MCF 10A (cell line): Measurements from ENCODE around the gene HNF4A. TPM values are rescaled to one million over a fixed set of nuclear protein-coding genes. Genes with fewer than 3 reads are reported as not detected.
A peak's percentile ranks its signal among the peaks of the same experiment; 100 is the strongest.

Experiments
- Bru-seq: library from RNA; stranded (reverse); fragments of 400-500 nt; gene quantifications from one replicate; lab custom pipeline; 2021; lab: Mats Ljungman, UMichigan
- BruChase-seq, 2 experiments: library from RNA; stranded (reverse); fragments of 400-500 nt; gene quantifications; one replicate each; lab custom pipeline; 2021; lab: Mats Ljungman, UMichigan
- BruUV-seq: library from RNA; stranded (reverse); fragments of 400-500 nt; replicated peaks from 2 replicates; lab custom pipeline; 2021; lab: Mats Ljungman, UMichigan
- CTCF ChIA-PET: fragments of 300-600 bp; sonication (Branson Sonifier 250); formaldehyde crosslinking; extraction: SDS; loops from one replicate; lab custom pipeline; 2021; ENCODE audit warnings: antibody characterized with exemption, inconsistent platforms; lab: Yijun Ruan, JAX
- POLR2A ChIA-PET: fragments of 300-600, 350-650 bp; sonication (Branson Sonifier 250); formaldehyde crosslinking; extraction: SDS; loops from one replicate; lab custom pipeline; 2020; ENCODE audit warnings: antibody characterized with exemption, inconsistent platforms; lab: Yijun Ruan, JAX
- DNase-seq: peaks from one replicate; pipeline ENCODE4 v3.0.0-alpha.2; 2018; ENCODE audit not compliant: unreplicated experiment
- H3K27ac Mint-ChIP-seq: one replicate; pipeline ENCODE4 v1.8.0; 2022; ENCODE audit warnings: mild to moderate bottlenecking, low read depth, mixed read lengths; ENCODE audit not compliant: unreplicated experiment
- H3K27me3 Mint-ChIP-seq: one replicate; pipeline ENCODE4 v1.8.0; 2022; ENCODE audit warnings: mixed read lengths; ENCODE audit not compliant: insufficient read depth, unreplicated experiment
- H3K36me3 Mint-ChIP-seq: one replicate; pipeline ENCODE4 v1.8.0; 2022; ENCODE audit warnings: mild to moderate bottlenecking, moderate library complexity, mixed read lengths; ENCODE audit not compliant: insufficient read depth, unreplicated experiment
- H3K4me1 Mint-ChIP-seq: one replicate; pipeline ENCODE4 v1.8.0; 2022; ENCODE audit warnings: mixed read lengths; ENCODE audit not compliant: insufficient read depth, unreplicated experiment
- H3K4me3 Mint-ChIP-seq: one replicate; pipeline ENCODE4 v1.8.0; 2022; ENCODE audit warnings: mild to moderate bottlenecking, moderate library complexity, mixed read lengths; ENCODE audit not compliant: unreplicated experiment
- H3K9me3 Mint-ChIP-seq: one replicate; pipeline ENCODE4 v1.8.0; 2022; ENCODE audit warnings: mixed read lengths; ENCODE audit not compliant: unreplicated experiment
- CTCF ChIP-seq: fragments of 200-600 bp; IDR thresholded peaks from one replicate; pipeline ENCODE4 v1.8.0; 2022; ENCODE audit warnings: antibody characterized with exemption, mild to moderate bottlenecking; ENCODE audit not compliant: unreplicated experiment
- intact Hi-C: fragments of 100-400 bp; cut with micrococcal nuclease; formaldehyde crosslinking; loops from 2 replicates; pipeline ENCODE4 v1.14.1; 2022
- long read RNA-seq: library from polyadenylated mRNA; stranded (forward); transcript quantifications from one replicate; pipeline ENCODE4 v2.0.0, GENCODE V29; 2022
- total RNA-seq: library from RNA; stranded (reverse); gene quantifications from 2 replicates; pipeline ENCODE4 v1.2.3, GENCODE V29; 2022

The HNF4A gene
- 0.22 TPM in 1 of 2 replicates, not detected in the other for total RNA-seq
- Bru-seq, nascent RNA: percentile 7 among the genes with signal in this experiment
- BruChase-seq, experiment 1, labeled RNA remaining after a 6-hour chase: percentile 7 among the genes with signal in this experiment
- percentile 6 among the genes with signal in this experiment for BruChase-seq, experiment 2, labeled RNA remaining after a 2-hour chase
- long read RNA-seq: 0 reads

- ChIA-PET POLR2A (no interaction called here), CTCF (interaction anchor here (0.6 to 1.1 kb wide), 3 partner anchors 139 to 385 kb away, joined by 3 read pairs; no protein-coding TSS in a partner anchor)
- BruUV-seq: no TSS peak
- H3K4me3 Mint-ChIP-seq: no peak within 1 kb of the TSS
- no peak for DNase-seq
- H3K36me3 Mint-ChIP-seq: no peaks in the 10 kb centered on the region
- intact Hi-C loops: no loop called here
- H3K27ac Mint-ChIP-seq: no peak within 1 kb of the TSS
- H3K27me3 Mint-ChIP-seq: peaks cover 22% of the 10 kb centered on the region
- H3K9me3 Mint-ChIP-seq: no peaks in the 10 kb centered on the region
- TF ChIP-seq CTCF: no peak
- H3K4me1 Mint-ChIP-seq: no peaks in the 10 kb centered on the region
These were observed at the start of gene HNF4A for GRCh38 chr20:44355498-44356352. HNF4A (plus strand) TSS chr20:44355699; CDS start chr20:44355805, 106 bp downstream.

- no peak overlapping the region for H3K4me3 Mint-ChIP-seq
These were observed 48.6 kb upstream of the HNF4A start for GRCh38 chr20:44306927-44307326.

DNA sequence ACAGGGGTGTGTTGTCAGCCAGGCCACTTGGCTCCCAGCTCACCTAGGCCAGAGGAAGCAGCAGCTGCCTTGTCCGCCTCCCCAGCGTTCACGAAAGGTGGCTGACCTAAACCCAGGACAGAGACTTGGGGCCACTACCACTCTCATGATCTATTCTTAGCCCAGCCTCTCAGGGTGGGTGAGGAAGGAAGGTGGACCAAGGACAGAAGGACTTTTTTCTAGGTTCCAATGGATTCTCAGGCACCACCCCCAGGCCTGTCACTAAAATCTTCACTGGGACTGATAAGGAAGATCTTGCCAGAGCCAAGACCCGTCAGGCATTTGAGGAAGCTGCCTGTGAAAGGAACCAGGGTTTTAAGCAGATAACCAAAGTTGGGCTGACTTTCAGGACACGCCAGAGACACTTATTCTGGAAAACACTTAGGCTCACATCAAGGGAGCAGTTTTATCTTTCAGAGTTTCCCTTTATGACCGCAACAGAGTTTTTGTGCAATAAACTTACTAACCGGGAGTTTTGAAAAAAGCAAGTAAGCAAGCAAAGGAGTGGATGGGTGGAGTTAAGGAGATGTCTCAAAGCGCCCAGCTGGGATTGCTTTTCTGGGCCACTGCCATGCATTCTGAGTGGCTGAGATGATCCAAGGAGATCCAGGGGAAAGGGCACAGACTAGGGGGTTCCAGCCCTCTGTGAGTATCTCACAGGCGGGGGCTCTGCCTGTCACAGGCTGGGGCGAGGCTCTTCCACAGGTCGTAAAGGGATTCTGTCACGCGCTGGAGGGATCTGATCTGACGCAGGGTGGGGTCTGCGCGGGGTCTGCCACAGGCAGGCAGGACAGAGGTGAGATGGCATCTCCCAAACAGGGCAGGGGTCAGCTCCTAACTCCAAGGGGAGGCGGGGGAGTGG, 45.5 kb upstream of the HNF4A start:
- Mint-ChIP-seq H3K4me3 (peak overlapping the region; percentile 96), H3K9me3 (no peaks in the 10 kb centered on the region), H3K36me3 (peaks cover 9% of the 10 kb centered on the region), H3K27ac (peak overlapping the region; percentile 86), H3K27me3 (no peaks in the 10 kb centered on the region), H3K4me1 (peaks cover 11% of the 10 kb centered on the region)
- ChIA-PET POLR2A (interaction anchor here (0.5 to 4.6 kb wide), 13 partner anchors 9 to 301 kb away, joined by 3 to 63 read pairs (median 6); partner anchors contain the start of gene OSER1), CTCF (interaction anchor here (0.6 to 16.6 kb wide), 38 partner anchors 8 to 304 kb away, joined by 3 to 536 read pairs (median 8); partner anchors contain the start of genes GDAP1L1 and JPH2)
- no TSS peak for BruUV-seq
- DNase-seq: peak; percentile 43
- no peak for TF ChIP-seq CTCF
- intact Hi-C loops: loop anchor here (2.0 to 5.0 kb wide), 3 partner anchors 77 to 193 kb away; no protein-coding TSS in a partner anchor

More at GRCh38 chr20:44306927-44307326, 48.6 kb upstream of the HNF4A start:
- H3K9me3 Mint-ChIP-seq: no peaks in the 10 kb centered on the region
- no peak overlapping the region for H3K27ac Mint-ChIP-seq
- ChIA-PET POLR2A (no interaction called here), CTCF (interaction anchor here (16.6 kb wide), 1 partner anchor 91 kb away, joined by 536 read pairs; no protein-coding TSS in a partner anchor)
- intact Hi-C loops: no loop called here
- DNase-seq: no peak
- BruUV-seq: no TSS peak
- no peak for TF ChIP-seq CTCF
- peaks cover 17% of the 10 kb centered on the region for H3K4me1 Mint-ChIP-seq
- H3K36me3 Mint-ChIP-seq: peaks cover 9% of the 10 kb centered on the region
- no peaks in the 10 kb centered on the region for H3K27me3 Mint-ChIP-seq
